NCI-H187 (cell line): ENCODE results near the gene TUFT1.

ENCODE experiments used
- DNase-seq, 2 experiments: peaks; one replicate each; lab custom pipeline; 2025; lab: John Stamatoyannopoulos, UW

TUFT1 gene

GRCh38 chr1:151540021-151540981, at the start of gene TUFT1:
Gene TUFT1, plus strand, starts transcription at chr1:151540309. Its CDS starts 58 bp downstream, at chr1:151540367.
- DNase-seq, result peak; percentile 99 to 100

GRCh38 chr1:151491641-151492040, 48.5 kb upstream of the TUFT1 start:
- DNase-seq, result no peak

GRCh38 chr1:151492120-151492519, 48.0 kb upstream of the TUFT1 start:
- DNase-seq, result no peak

GRCh38 chr1:151493042-151493441, 47.1 kb upstream of the TUFT1 start:
- DNase-seq, result no peak

GRCh38 chr1:151494741-151495281, 45.3 kb upstream of the TUFT1 start:
- no peak for DNase-seq

- no peak for DNase-seq
Measured at GRCh38 chr1:151495316-151495715, 44.8 kb upstream of the TUFT1 start.

- DNase-seq, result no peak
Measured at GRCh38 chr1:151499365-151499764, 40.7 kb upstream of the TUFT1 start.

- no peak for DNase-seq
Measured at GRCh38 chr1:151499930-151500329, 40.2 kb upstream of the TUFT1 start.

- DNase-seq, result no peak
Measured at GRCh38 chr1:151501474-151501873, 38.6 kb upstream of the TUFT1 start.

GRCh38 chr1:151502035-151502700, 37.9 kb upstream of the TUFT1 start:
- DNase-seq, result no peak

GRCh38 chr1:151502859-151503780, 37.0 kb upstream of the TUFT1 start:
- no peak for DNase-seq

GRCh38 chr1:151504252-151504651, 35.9 kb upstream of the TUFT1 start:
- DNase-seq, result no peak

GRCh38 chr1:151504759-151505158, 35.4 kb upstream of the TUFT1 start:
- no peak for DNase-seq

- no peak for DNase-seq
Measured at GRCh38 chr1:151508833-151509232, 31.3 kb upstream of the TUFT1 start.

GRCh38 chr1:151509350-151510019, 30.6 kb upstream of the TUFT1 start:
- DNase-seq, result no peak

- no peak for DNase-seq
Measured at GRCh38 chr1:151510020-151510405, 30.1 kb upstream of the TUFT1 start.

- DNase-seq, result no peak
Measured at GRCh38 chr1:151510614-151510956, 29.5 kb upstream of the TUFT1 start.

GRCh38 chr1:151510957-151511635, 29.0 kb upstream of the TUFT1 start, which contains the start of gene CGN:
Gene CGN, plus strand, starts transcription at chr1:151511387. Its CDS starts 7,133 bp downstream, at chr1:151518520.
- DNase-seq, result peak; percentile 92 to 97

- DNase-seq, result peak; percentile 26 to 68
Measured at GRCh38 chr1:151511636-151512215, 28.4 kb upstream of the TUFT1 start.

- DNase-seq, result no peak
Measured at GRCh38 chr1:151512326-151512725, 27.8 kb upstream of the TUFT1 start.
